ENCODE data around the gene MICAL3.
"Not testable (repeated sequence)": the region's sequence is repeated elsewhere in the genome, so short reads cannot be mapped to it uniquely, and the experiment has no call there.

The MICAL3 gene

GRCh38 chr22:18031695-18032454 is 7.5 kb upstream of the MICAL3 start:
- peak; percentile 77 for DNase-seq

- no peak for DNase-seq
Measured at GRCh38 chr22:18029686-18030267, 5.4 kb upstream of the MICAL3 start.

GRCh38 chr22:18028817-18029527 is 4.6 kb upstream of the MICAL3 start:
- peak; percentile 4 for DNase-seq

- DNase-seq, result not testable (repeated sequence)
Measured at GRCh38 chr22:18025898-18026297, 1.5 kb upstream of the MICAL3 start.

DNA sequence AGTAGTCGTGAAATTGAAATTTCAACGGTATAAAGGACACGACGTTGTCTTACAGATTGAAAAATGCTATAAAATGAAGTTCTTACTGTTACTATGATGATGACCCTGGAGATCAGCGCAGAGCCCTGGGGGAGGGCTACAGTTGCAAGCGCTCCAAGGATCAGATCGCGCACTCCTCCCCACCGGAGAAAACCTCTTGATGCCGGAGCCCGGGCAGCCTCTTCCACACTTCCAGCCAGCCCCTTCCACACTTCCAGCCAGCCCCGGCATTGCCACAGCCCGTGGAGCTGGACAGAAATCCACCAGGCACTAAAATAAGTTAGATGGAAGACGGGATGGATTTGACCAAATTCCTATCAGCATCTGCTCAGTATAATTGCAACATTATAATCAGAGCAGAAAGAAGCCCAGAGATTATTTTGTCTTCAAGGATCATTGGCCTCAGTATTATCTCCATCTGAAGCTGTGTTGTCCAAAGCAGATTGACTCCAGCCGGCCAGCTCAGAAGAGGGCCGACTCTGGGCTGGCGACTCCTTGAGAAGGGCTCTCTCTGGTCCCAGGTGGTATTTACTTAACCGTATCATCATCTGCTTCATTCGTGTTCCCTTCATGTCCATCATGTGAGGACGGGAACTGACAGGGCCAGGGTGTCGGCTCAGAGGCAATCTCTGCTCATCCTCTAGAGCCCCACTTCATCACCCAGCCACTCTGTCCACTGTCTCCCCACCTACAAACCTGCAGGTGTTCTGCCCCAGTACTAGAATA is 777 bp upstream of the MICAL3 start:
- no peak for DNase-seq

GRCh38 chr22:18023509-18024275 is 669 bp downstream of the MICAL3 start:
- peak; percentile 89 for DNase-seq

- peak; percentile 31 for DNase-seq
Measured at GRCh38 chr22:18022876-18023275, 1.5 kb downstream of the MICAL3 start.

- DNase-seq, result no peak
Measured at GRCh38 chr22:18021431-18021830, 2.9 kb downstream of the MICAL3 start.

DNA sequence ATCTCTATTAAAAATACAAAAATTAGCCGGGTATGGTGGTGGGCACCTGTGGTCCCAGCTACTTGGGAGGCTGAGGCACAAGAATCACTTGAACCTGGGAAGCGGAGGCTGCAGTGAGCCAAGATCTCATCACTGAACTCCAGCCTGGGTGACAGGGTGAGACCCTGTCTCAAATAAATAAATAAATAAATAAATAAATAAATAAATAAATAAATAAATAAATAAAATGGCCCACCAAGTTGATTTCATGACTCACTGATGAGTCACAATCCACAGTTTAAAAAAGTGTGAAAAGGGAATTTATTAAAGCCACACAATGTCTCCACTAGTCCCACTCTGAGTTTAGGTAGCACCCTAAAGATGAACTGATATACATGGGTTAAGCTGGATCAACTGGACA is 3.6 kb downstream of the MICAL3 start:
- not testable (repeated sequence) for DNase-seq

DNA sequence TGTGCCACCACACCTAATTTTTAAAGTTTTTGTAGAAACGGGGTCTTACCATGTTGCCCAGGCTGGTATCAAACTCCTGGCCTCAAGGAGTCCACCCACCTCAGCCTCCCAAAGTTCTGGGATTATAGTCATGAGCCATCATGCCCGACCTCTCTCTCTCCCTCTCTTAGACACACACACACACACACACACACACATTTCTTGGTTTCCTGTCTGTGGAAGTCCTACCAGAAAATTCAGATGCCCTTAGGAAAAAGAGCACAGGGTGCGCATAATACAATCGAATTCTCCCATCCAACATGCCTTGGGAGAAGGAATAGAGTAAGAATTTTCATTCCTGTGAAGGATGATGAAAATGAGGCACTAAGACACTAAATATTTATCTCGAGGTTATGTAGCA is 10.4 kb downstream of the MICAL3 start:
- DNase-seq, result no peak

GRCh38 chr22:18013436-18013835 is 10.9 kb downstream of the MICAL3 start:
- DNase-seq, result no peak

GRCh38 chr22:18012531-18012930 is 11.8 kb downstream of the MICAL3 start:
- DNase-seq, result no peak

GRCh38 chr22:18010266-18010665 is 14.1 kb downstream of the MICAL3 start:
- no peak for DNase-seq

DNA sequence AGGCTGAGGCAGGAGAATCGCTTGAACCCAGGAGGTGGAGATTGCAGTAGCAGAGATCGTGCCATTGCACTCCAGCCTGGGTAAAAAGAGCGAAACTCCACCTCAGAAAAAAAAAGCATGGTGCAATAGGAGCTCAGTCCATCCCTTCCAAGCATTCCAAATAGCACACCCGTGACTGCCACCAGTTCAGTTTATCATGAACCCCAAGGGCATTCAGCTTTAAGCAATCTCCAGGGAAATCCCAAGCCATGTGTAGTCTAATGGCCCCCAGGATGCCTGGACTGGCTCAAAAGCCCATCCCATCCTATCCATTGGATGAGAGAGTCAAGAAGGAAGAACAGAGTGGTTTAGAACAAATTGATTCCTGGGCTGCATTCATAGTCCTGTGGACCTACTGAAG is 16.2 kb downstream of the MICAL3 start:
- DNase-seq, result no peak

- no peak for DNase-seq
Measured at GRCh38 chr22:18005201-18005926, 19.0 kb downstream of the MICAL3 start.

DNA sequence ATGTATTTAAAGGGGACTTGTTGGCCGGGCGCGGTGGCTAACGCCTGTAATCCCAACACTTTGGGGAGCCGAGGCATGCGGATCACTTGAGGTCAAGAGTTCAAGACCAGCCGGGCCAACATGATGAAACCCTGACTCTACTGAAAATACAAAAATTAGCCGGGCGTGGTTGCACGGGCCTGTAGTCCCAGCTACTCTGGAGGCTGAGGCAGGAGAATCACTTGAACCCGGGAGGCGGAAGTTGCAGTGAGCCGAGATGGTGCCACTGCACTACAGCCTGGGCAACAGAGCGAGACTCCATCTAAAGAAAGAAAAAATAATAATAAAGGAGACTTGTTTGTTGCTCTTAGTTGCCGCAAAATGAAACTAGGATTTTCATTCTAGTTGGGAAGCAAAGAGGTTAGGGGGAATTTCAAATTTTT is 22.5 kb downstream of the MICAL3 start:
- not testable (repeated sequence) for DNase-seq

DNA sequence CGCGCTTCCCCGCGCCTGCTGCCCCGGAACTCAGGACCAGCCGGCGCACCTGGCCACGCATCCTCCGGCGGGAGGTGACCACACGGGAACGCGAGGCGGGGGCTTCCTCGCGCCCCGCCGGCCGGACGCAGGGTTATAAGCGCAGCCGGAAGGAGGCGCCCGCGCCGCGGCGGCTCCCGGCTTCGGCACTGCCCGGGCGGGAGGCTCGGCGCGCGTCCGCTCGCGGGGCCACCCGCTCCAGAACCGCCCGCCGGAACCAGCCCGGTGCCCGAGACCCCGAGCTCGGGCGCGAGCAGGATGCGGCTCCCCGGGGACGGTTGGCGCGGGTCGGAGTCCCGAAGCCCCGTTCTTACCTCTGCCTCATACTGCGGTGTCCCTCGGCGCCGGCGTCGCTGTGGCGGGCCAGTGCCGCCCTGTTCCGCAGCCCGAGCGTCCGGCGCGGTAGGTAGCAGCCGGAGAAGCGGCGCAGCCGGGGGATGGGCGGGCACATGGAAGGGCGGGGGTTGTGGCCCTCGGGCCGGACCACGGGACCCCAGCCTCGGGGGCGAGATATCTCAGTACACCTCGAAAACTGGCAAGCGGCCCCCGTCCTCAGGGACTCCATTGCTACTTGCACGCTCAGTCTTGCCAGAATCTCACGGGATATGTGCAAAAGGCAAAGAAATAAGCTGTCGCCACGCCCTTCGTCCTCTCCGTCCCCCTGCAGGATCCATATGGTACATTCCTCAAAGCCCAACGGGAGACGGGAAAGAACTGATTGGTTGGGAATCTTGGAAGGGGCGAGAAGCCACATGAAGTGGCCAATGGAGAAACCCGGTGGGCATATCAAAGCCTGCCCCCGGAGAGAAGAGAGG is 23.1 kb downstream of the MICAL3 start:
- DNase-seq, result peak; percentile 97

DNA sequence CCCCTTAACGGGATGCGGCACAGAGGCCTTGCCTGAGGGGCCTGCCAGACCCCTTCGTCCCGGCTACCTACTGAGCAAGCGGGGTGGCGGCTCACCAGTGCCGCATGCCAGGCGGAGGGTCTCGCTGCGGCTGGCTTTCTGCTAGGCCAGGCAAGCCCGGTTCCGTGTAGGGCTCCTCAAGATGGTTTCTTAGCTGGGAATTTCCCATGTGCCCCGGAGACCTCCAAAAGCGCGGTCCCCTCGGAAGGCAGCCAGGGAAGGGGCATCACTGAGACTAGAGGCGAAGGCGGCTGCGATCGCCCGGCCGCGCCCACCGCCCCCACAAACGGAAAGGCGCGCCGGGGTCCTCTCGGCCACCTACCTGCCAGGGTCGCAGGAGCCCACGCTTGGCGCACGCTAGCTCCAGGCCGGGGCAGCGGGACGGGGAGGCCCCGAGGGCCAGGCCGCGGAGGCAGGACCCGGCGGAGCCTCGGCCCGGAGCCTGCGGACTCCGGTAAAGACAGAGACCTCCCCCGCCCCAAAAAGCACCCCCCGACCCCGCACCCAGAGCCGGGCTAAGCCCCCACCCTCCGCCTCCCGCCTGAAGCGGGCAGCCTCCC is 23.8 kb downstream of the MICAL3 start:
- DNase-seq, result peak; percentile 14

DNA sequence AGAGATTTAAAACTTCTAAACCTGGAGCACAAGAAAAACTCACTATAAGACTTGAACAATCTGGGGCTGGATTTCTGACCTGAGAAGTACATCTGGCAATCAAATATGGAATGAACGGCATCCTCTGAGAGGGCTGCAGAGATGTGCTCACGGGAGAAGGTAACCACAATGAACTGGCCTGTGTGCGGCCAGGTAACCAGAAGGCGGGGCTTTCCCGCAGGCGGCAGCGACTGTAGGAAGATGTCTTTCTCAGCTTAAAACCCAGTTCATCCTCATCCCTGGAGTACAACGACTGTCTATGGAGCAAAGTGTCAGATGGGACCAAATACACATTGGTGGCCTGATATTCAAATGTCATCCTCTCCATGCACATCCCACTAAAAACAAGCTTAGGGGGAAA is 24.5 kb downstream of the MICAL3 start:
- DNase-seq, result no peak

DNA sequence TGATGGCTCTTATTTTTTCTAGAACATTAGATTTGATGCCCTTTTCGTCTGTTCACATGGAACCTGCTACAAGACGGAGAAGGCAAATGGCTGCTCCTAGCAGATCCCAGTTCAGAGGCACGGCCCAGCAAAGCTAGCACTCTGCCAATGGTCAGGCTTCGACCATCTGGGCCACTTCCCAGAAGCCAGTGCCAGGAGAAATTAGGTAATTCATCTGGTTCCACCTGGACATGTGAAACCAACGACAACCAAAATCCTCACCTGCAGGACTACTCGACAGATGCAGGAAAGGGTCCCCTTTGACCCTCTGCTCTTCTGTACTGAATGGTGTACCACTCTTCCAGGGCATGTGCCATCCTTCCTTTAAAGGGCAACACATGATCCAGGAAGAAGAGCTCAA is 25.4 kb downstream of the MICAL3 start:
- no peak for DNase-seq
